Stimulated activated CD8-positive, alpha-beta memory T cell treated with anti-CD3 and anti-CD28 coated beads, Interleukin-2, amount 100 ng/mL, for 48 hours (primary cell): ENCODE results near the gene ARFGEF3.

Experiments
- DNase-seq, 2 donors: peaks; one replicate each; pipeline ENCODE4 v3.0.0-alpha.2; 2020; ENCODE audit warnings: low read depth in 2 of 2

The ARFGEF3 gene

GRCh38 chr6:138307352-138307751 lies 145.6 kb downstream of the ARFGEF3 start:
- no peak for DNase-seq

- DNase-seq, result no peak
Observed at GRCh38 chr6:138307816-138308730, 146.3 kb downstream of the ARFGEF3 start.

GRCh38 chr6:138308731-138309110 lies 147.0 kb downstream of the ARFGEF3 start:
- DNase-seq, result no peak

- no peak for DNase-seq
Observed at GRCh38 chr6:138309695-138310094, 148.0 kb downstream of the ARFGEF3 start.

- DNase-seq, result no peak
Observed at GRCh38 chr6:138310294-138310693, 148.6 kb downstream of the ARFGEF3 start.

- no peak for DNase-seq
Observed at GRCh38 chr6:138310821-138311220, 149.1 kb downstream of the ARFGEF3 start.

- no peak for DNase-seq
Observed at GRCh38 chr6:138311268-138311667, 149.5 kb downstream of the ARFGEF3 start.

GRCh38 chr6:138318741-138319375 lies 157.1 kb downstream of the ARFGEF3 start:
- DNase-seq, result no peak

GRCh38 chr6:138321934-138322333 lies 160.2 kb downstream of the ARFGEF3 start:
- no peak for DNase-seq

GRCh38 chr6:138323821-138324220 lies 162.1 kb downstream of the ARFGEF3 start:
- DNase-seq, result no peak

- DNase-seq, result no peak
Observed at GRCh38 chr6:138328210-138328609, 166.5 kb downstream of the ARFGEF3 start.

GRCh38 chr6:138330763-138331162 lies 169.0 kb downstream of the ARFGEF3 start:
- DNase-seq, result no peak

GRCh38 chr6:138331444-138331843 lies 169.7 kb downstream of the ARFGEF3 start:
- DNase-seq, result no peak

- no peak for DNase-seq
Observed at GRCh38 chr6:138331984-138332383, 170.2 kb downstream of the ARFGEF3 start.

GRCh38 chr6:138334000-138334399 lies 172.3 kb downstream of the ARFGEF3 start:
- DNase-seq, result no peak

GRCh38 chr6:138334963-138335362 lies 173.2 kb downstream of the ARFGEF3 start:
- DNase-seq, result no peak

GRCh38 chr6:138336221-138336620 lies 174.5 kb downstream of the ARFGEF3 start:
- DNase-seq, result no peak

GRCh38 chr6:138337076-138337475 lies 175.3 kb downstream of the ARFGEF3 start:
- no peak for DNase-seq

GRCh38 chr6:138339024-138339423 lies 177.3 kb downstream of the ARFGEF3 start:
- no peak for DNase-seq

- no peak for DNase-seq
Observed at GRCh38 chr6:138341176-138341575, 179.4 kb downstream of the ARFGEF3 start.

- no peak for DNase-seq
Observed at GRCh38 chr6:138343112-138343511, 181.4 kb downstream of the ARFGEF3 start.

- no peak for DNase-seq
Observed at GRCh38 chr6:138345565-138346285, 184.0 kb downstream of the ARFGEF3 start.
